Lung (tissue), 12 donors: Measurements from ENCODE around the gene ST6GALNAC3. TPM values are rescaled to one million over a fixed set of nuclear protein-coding genes. Genes with fewer than 3 reads are reported as not detected.

Experiments
- ATAC-seq: fragments of 200-7000 bp; cut with Tn5 transposase; one replicate; pipeline ENCODE4 v1.9.1; 2020; ENCODE audit warnings: moderate number of reproducible peaks; ENCODE audit not compliant: insufficient read depth, low FRiP score
- DNase-seq, 3 donors: peaks; one replicate each; pipeline ENCODE4 v3.0.0-alpha.2; 2013 to 2017
- H3K27ac ChIP-seq, 2 donors: one replicate each; pipeline ENCODE4 v1.5.1; 2013; ENCODE audit warnings: mild to moderate bottlenecking in 2 of 2, moderate library complexity in 2 of 2, control low read depth in 1 of 2, inconsistent platforms in 1 of 2, low read depth in 1 of 2, low read length in 1 of 2
- H3K27me3 ChIP-seq, 3 donors: one replicate each; pipeline ENCODE4 v1.5.1; 2013; ENCODE audit warnings: low read length in 2 of 3; ENCODE audit not compliant: control insufficient read depth in 3 of 3, insufficient read depth in 3 of 3
- H3K36me3 ChIP-seq, 4 donors: one replicate each; pipeline ENCODE4 v1.5.1; 2013; ENCODE audit warnings: low read length in 4 of 4, mild to moderate bottlenecking in 1 of 4, moderate library complexity in 1 of 4; ENCODE audit not compliant: control insufficient read depth in 4 of 4, insufficient read depth in 4 of 4
- H3K4me1 ChIP-seq, 5 donors: one replicate each; pipeline ENCODE4 v1.5.1; 2013; ENCODE audit warnings: low read length in 5 of 5, mild to moderate bottlenecking in 2 of 5, moderate library complexity in 1 of 5; ENCODE audit not compliant: control insufficient read depth in 5 of 5, insufficient read depth in 5 of 5
- H3K4me3 ChIP-seq: one replicate; pipeline ENCODE4 v1.5.1; 2013; ENCODE audit warnings: mild to moderate bottlenecking, control low read depth, moderate library complexity
- H3K9ac ChIP-seq, 2 donors: one replicate each; pipeline ENCODE4 v1.5.1; 2013; ENCODE audit warnings: low read length in 2 of 2, control low read depth in 1 of 2; ENCODE audit not compliant: insufficient read depth in 1 of 2
- H3K9me3 ChIP-seq, 4 donors: one replicate each; pipeline ENCODE4 v1.5.1; 2013; ENCODE audit warnings: low read length in 3 of 4, mild to moderate bottlenecking in 1 of 4, moderate library complexity in 1 of 4; ENCODE audit not compliant: control insufficient read depth in 4 of 4, insufficient read depth in 3 of 4
- CTCF ChIP-seq: IDR thresholded peaks from 2 replicates; pipeline ENCODE4 v1.5.1; 2012; ENCODE audit warnings: mild to moderate bottlenecking; ENCODE audit errors: control extremely low read depth, extremely low read depth
- WGBS, 2 donors: extraction: QIAGEN DNeasy Blood & Tissue Kit; methylation state at CpG; one replicate each; pipeline ENCODE4 v1.1.7; 2013; 5-methylcytosine and 5-hydroxymethylcytosine counted together
- polyA plus RNA-seq, 2 donors: library from polyadenylated mRNA; stranded (reverse); fragments of 200-250 nt; gene quantifications; one replicate each; pipeline ENCODE4 v1.2.1, GENCODE V29; 2013
- total RNA-seq, 2 donors: library from RNA; depleted of rRNA in 1 of 2; stranded (reverse); fragments of >200 nt in 1 of 2; gene quantifications; one replicate each; pipeline ENCODE4 v1.2.1, GENCODE V29; 2014 to 2021
- donor health status: control.
- donor health status: control.
- donor health status: Bipolar disorder and iron deficiency.
- donor health status: healthy.
- donor health status: DM: yes; HTN: yes; CAD: no.

Gene ST6GALNAC3
- total and polyA plus RNA-seq, 4 donors, result 2.7 to 17.9 (median 12.2) TPM

- H3K36me3 ChIP-seq, result no peaks in the 10 kb centered on the region
- TF ChIP-seq CTCF, result no peak
- no peak overlapping the region for H3K27ac ChIP-seq
- H3K9me3 ChIP-seq, result peaks cover 0 to 2% (median 0%) of the 10 kb centered on the region in 4 donors
- H3K4me1 ChIP-seq, result peaks cover 0 to 9% (median 2%) of the 10 kb centered on the region in 5 donors
- no peaks in the 10 kb centered on the region for H3K27me3 ChIP-seq
- WGBS, 2 donors, result 66 to 71% methylated on average over 4 of the region's 4 CpGs
- H3K4me3 ChIP-seq, result no peak overlapping the region
- DNase-seq, result no peak
- no peak for ATAC-seq
- H3K9ac ChIP-seq, result no peak overlapping the region
Observed at GRCh38 chr1:76285578-76286135, 211.1 kb downstream of the ST6GALNAC3 start.

DNA sequence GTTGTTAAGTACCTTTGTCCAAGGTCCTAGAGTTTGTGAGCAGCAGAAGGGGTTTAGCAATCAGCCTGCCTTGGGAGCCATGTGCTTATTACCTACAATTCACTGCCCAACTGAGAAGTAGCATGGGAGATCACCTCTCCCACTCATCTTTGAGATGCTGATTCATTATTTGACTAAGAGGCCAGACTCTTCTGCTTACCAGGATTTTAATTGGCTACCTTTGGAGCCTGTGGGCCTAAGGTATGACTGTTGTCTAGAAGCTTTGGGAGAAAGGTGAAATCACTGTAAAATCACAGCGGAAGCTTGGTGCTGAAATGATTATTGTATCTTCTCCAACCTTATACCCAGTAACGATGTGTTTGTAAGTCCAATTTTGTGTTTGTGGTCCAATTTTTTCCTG lies 213.4 kb downstream of the ST6GALNAC3 start:
- Histone ChIP-seq H3K4me3 (no peak overlapping the region), H3K27me3 (no peaks in the 10 kb centered on the region), H3K4me1 (peaks cover 0 to 4% (median 0%) of the 10 kb centered on the region in 5 donors), H3K9me3 (no peaks in the 10 kb centered on the region), H3K36me3 (no peaks in the 10 kb centered on the region), H3K9ac (no peak overlapping the region), H3K27ac (no peak overlapping the region)
- DNase-seq, result no peak
- ATAC-seq, result no peak
- 98 to 100% methylated on average over 2 of the region's 2 CpGs for WGBS, 2 donors
- TF ChIP-seq CTCF, result no peak

DNA sequence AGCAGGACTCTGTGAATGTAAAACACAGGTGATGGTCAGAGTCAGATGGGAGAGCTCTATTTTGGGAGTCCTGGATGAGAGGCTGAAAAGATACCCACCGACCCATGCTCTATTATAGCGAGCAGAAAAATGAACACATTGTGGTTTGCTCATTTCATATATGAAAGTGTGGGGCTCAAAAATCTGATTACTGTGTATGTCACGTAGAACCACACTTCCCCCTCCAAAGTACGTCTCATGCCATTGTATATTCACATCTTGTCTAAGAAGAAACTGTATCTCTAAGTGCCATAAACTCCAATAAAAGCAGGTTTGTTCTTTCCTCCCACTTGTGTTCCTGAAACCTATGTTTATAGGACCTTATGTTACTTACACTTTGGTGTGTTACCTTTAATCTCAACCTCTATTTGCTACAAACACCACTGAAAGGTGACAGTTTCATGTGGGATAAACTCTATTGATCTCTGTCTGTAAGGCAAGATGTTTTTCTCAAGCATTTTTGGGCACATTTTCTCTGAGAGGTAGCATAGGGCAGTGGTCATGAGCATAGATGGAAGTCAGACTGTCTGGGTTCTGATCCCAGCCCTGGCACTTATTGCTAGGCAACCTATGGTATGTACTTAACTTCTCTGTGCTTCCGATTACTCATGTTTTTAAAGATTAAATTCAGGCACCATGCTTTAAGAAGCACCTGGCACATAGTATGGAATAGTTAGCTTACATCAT lies 214.4 kb downstream of the ST6GALNAC3 start:
- peaks cover 0 to 4% (median 0%) of the 10 kb centered on the region in 5 donors for H3K4me1 ChIP-seq
- no peak for ATAC-seq
- no peak for TF ChIP-seq CTCF
- H3K27me3 ChIP-seq, result no peaks in the 10 kb centered on the region
- WGBS, 2 donors, result 91 to 93% methylated on average over 5 of the region's 5 CpGs
- no peak overlapping the region for H3K27ac ChIP-seq
- no peak overlapping the region for H3K4me3 ChIP-seq
- no peaks in the 10 kb centered on the region for H3K9me3 ChIP-seq
- H3K36me3 ChIP-seq, result no peaks in the 10 kb centered on the region
- no peak for DNase-seq
- H3K9ac ChIP-seq, result no peak overlapping the region
